Measurements from ENCODE around the gene ABCA6.

Gene ABCA6

DNA sequence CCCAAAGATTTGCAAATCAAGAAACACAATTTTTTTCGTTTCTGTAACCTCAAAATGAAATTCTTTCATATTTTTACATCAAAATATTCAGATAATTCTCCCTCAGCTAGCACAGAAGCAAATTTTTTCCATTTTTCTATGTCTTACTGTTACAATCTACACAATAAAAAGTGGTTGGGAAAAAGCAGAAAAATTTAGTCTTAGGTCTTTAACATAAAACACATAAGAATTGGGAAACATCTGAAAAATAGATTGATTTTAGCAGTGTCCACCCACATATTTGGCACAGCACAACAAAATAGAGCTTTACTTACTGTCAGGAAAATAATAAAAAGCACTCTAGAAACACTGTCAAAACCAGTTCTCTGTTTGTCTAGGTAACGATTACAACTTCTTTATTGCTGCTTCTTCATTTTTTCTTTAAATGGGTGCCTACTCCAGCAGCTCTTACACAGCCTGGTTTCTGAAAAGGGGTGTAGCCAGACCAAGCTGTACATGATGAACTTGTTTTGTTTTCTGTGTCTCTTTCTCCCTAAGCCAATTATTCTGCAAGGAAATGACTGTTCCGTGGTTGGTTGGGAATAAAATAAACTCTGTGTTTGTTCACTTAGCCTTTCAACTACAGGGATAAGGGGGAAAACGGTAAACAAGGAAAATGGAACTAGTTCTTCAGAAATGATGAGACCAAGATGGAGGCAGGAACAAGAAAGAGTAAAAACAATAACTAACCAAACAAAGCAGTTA, at the start of gene ABCA6:
ABCA6 (minus strand) TSS at position 465 of the 744 bp plus-strand sequence. CDS start 1,192 bp downstream, outside the sequence.
- peak; percentile 25 for DNase-seq
- H3K27ac ChIP-seq: peak within 1 kb of the TSS; percentile 55
- TF ChIP-seq CTCF (IDR thresholded peaks at IDR 0.05; ENCODE audit: low read depth, low read length, missing control alignments): no peak
- H3K27me3 ChIP-seq (replicated peaks): no peaks in the 10 kb centered on the region
- no peak within 1 kb of the TSS for H3K4me3 ChIP-seq (ENCODE audit: low read depth, low read length)
- in situ Hi-C loops (cut with HindIII; ENCODE audit: low pct_ligation_motif_present, low sequenced_read_pairs): no loop called here
- H3K36me3 ChIP-seq (replicated peaks): no peaks in the 10 kb centered on the region

DNA sequence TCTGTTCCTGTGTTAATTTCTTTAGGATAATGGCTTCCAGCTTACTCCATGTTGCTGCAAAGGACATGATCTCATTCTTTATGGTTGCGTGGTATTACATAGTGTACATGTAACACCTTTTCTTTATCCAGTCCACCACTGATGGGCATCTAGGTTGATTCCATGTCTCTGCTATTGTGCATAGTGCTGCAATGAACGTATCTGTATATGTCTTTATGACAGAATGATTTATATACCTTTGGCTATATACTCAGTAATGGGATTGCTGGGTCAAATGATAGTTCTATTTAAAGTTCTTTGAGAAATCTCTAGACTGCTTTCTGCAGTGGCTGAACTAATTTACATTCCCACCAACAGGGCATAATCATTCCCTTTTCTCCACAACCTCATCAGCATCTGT, 47.1 kb upstream of the ABCA6 start:
- H3K4me3 ChIP-seq (ENCODE audit: low read depth, low read length): no peak overlapping the region
- no peaks in the 10 kb centered on the region for H3K36me3 ChIP-seq (replicated peaks)
- TF ChIP-seq CTCF (IDR thresholded peaks at IDR 0.05; ENCODE audit: low read depth, low read length, missing control alignments): no peak

DNA sequence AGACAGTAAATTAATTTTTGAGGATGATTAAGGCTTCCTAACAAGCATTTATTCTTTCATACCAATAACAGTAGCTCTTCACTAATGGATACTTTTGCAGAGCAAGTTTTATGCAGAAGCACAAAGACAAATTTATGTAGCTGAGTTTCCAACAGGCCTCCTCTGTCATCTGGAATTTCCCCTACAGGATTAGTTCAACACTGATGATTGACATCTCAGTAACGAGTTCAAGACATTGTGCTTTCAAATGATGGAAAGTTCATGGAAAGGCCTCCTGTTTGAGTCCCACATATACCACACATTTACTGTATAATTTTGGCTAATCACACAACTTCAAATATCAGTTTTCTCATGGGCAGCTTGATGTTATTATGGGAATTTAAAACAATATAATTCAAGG, 46.4 kb upstream of the ABCA6 start:
- Histone ChIP-seq H3K4me3 (ENCODE audit: low read depth, low read length) (no peak overlapping the region), H3K27ac (no peak overlapping the region), H3K36me3 (replicated peaks) (no peaks in the 10 kb centered on the region), H3K27me3 (replicated peaks) (no peaks in the 10 kb centered on the region)
- in situ Hi-C loops (cut with HindIII; ENCODE audit: low pct_ligation_motif_present, low sequenced_read_pairs): no loop called here
- TF ChIP-seq CTCF (IDR thresholded peaks at IDR 0.05; ENCODE audit: low read depth, low read length, missing control alignments): no peak
- no peak for DNase-seq

More for the DNA sequence above, 47.1 kb upstream of the ABCA6 start:
- Histone ChIP-seq H3K27ac (no peak overlapping the region), H3K27me3 (replicated peaks) (no peaks in the 10 kb centered on the region)
- no peak for DNase-seq
- in situ Hi-C loops (cut with HindIII; ENCODE audit: low pct_ligation_motif_present, low sequenced_read_pairs): no loop called here

- no peak for DNase-seq
- no peaks in the 10 kb centered on the region for H3K36me3 ChIP-seq (replicated peaks)
- H3K27ac ChIP-seq: no peak overlapping the region
- no peak overlapping the region for H3K4me3 ChIP-seq (ENCODE audit: low read depth, low read length)
- in situ Hi-C loops (cut with HindIII; ENCODE audit: low pct_ligation_motif_present, low sequenced_read_pairs): no loop called here
- no peaks in the 10 kb centered on the region for H3K27me3 ChIP-seq (replicated peaks)
- TF ChIP-seq CTCF (IDR thresholded peaks at IDR 0.05; ENCODE audit: low read depth, low read length, missing control alignments): no peak
Measured at GRCh38 chr17:69187294-69187693, 45.6 kb upstream of the ABCA6 start.

GRCh38 chr17:69179227-69179952, 37.7 kb upstream of the ABCA6 start:
- H3K36me3 ChIP-seq (replicated peaks): no peaks in the 10 kb centered on the region
- H3K4me3 ChIP-seq (ENCODE audit: low read depth, low read length): no peak overlapping the region
- H3K27me3 ChIP-seq (replicated peaks): no peaks in the 10 kb centered on the region
- TF ChIP-seq CTCF (IDR thresholded peaks at IDR 0.05; ENCODE audit: low read depth, low read length, missing control alignments): no peak
- in situ Hi-C loops (cut with HindIII; ENCODE audit: low pct_ligation_motif_present, low sequenced_read_pairs): no loop called here
- peak; percentile 52 for DNase-seq
- no peak overlapping the region for H3K27ac ChIP-seq
